ENCODE results near the gene PLSCR4. TPM values are rescaled to one million over a fixed set of nuclear protein-coding genes. Genes with fewer than 3 reads are reported as not detected.

PLSCR4 gene
- total RNA-seq, 1 donor from 2014 or later, result 1,169 TPM

- peak in 1 of 2 donors; percentile 36 for DNase-seq (ENCODE audit: low read depth in 2 of 2)
These were observed 88.3 kb downstream of the PLSCR4 start for GRCh38 chr3:146162561-146162960.

GRCh38 chr3:146161663-146162002 lies 89.3 kb downstream of the PLSCR4 start:
- DNase-seq (ENCODE audit: low read depth in 2 of 2), result peak; percentile 68 to 72

- DNase-seq (ENCODE audit: low read depth in 2 of 2), result peak; percentile 87 to 88
These were observed 89.8 kb downstream of the PLSCR4 start, which contains the start of gene PLOD2 for GRCh38 chr3:146160964-146161662. Gene PLOD2 (minus strand): TSS chr3:146161184. CDS start chr3:146160989, 195 bp downstream.

- DNase-seq (ENCODE audit: low read depth in 2 of 2), result peak; percentile 90 to 91
These were observed 90.5 kb downstream of the PLSCR4 start for GRCh38 chr3:146160321-146160963.

- DNase-seq (ENCODE audit: low read depth in 2 of 2), result no peak
These were observed 91.1 kb downstream of the PLSCR4 start for GRCh38 chr3:146159616-146160320.

GRCh38 chr3:146159037-146159436 lies 91.9 kb downstream of the PLSCR4 start:
- peak in 1 of 2 donors; percentile 46 for DNase-seq (ENCODE audit: low read depth in 2 of 2)

- DNase-seq (ENCODE audit: low read depth in 2 of 2), result no peak
These were observed 93.4 kb downstream of the PLSCR4 start for GRCh38 chr3:146157325-146158060.

- no peak for DNase-seq (ENCODE audit: low read depth in 2 of 2)
These were observed 94.1 kb downstream of the PLSCR4 start for GRCh38 chr3:146156666-146157314.

- DNase-seq (ENCODE audit: low read depth in 2 of 2), result no peak
These were observed 94.8 kb downstream of the PLSCR4 start for GRCh38 chr3:146156095-146156494.

- no peak for DNase-seq (ENCODE audit: low read depth in 2 of 2)
These were observed 95.9 kb downstream of the PLSCR4 start for GRCh38 chr3:146154995-146155394.

- no peak for DNase-seq (ENCODE audit: low read depth in 2 of 2)
These were observed 96.6 kb downstream of the PLSCR4 start for GRCh38 chr3:146154316-146154715.

GRCh38 chr3:146153429-146153828 lies 97.5 kb downstream of the PLSCR4 start:
- DNase-seq (ENCODE audit: low read depth in 2 of 2), result no peak

- no peak for DNase-seq (ENCODE audit: low read depth in 2 of 2)
These were observed 98.1 kb downstream of the PLSCR4 start for GRCh38 chr3:146152834-146153233.

- DNase-seq (ENCODE audit: low read depth in 2 of 2), result no peak
These were observed 102.4 kb downstream of the PLSCR4 start for GRCh38 chr3:146148468-146148931.

GRCh38 chr3:146145642-146146041 lies 105.3 kb downstream of the PLSCR4 start:
- DNase-seq (ENCODE audit: low read depth in 2 of 2), result no peak

GRCh38 chr3:146142757-146143156 lies 108.1 kb downstream of the PLSCR4 start:
- peak; percentile 33 to 37 for DNase-seq (ENCODE audit: low read depth in 2 of 2)

Other genes with a start within 250 kb of the PLSCR4 start
- gene PLOD2, start 89.9 kb downstream of the PLSCR4 start, total RNA-seq, result 76.3 and 121 TPM in 2 replicates
- not detected in 2 replicates for gene PLSCR2, start 218.5 kb upstream of the PLSCR4 start, total RNA-seq

All from lung microvascular endothelial cell (primary cell).